ENCODE results near the gene ZYG11B. TPM values are rescaled to one million over a fixed set of nuclear protein-coding genes. Genes with fewer than 3 reads are reported as not detected.
"Not testable (repeated sequence)": the region's sequence is repeated elsewhere in the genome, so short reads cannot be mapped to it uniquely, and the experiment has no call there.

Gene ZYG11B
- total RNA-seq, 1 donor from 2014 or later = 38.3 TPM

- Mint-ChIP-seq H3K9me3 (ENCODE audit: low read depth) (no peaks in the 10 kb centered on the region), H3K27ac (ENCODE audit: unreplicated experiment) (no peak overlapping the region), H3K4me3 (ENCODE audit: unreplicated experiment) (no peak overlapping the region)
Observed at GRCh38 chr1:52856026-52856425, 129.8 kb downstream of the ZYG11B start.

DNA sequence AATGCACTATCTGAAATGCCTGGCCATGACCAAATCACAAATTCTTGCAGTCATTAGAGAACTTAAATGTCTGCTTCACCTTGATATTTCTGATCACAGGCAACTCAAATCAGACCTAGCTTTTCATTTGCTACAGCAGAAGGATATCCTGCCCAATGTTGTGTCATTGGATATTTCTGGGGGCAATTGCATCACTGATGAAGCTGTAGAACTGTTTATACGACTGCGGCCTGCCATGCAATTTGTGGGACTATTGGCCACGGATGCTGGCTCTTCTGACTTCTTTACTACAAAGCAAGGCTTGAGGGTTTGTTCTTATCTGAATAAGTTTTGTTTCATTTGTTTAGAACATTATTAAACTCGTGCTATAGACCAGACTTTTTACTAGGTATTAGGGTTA lies 131.2 kb downstream of the ZYG11B start:
- no peaks in the 10 kb centered on the region for H3K4me1 Mint-ChIP-seq (ENCODE audit: low read depth)
- no peaks in the 10 kb centered on the region for H3K27me3 Mint-ChIP-seq (ENCODE audit: low read depth)
- no peaks in the 10 kb centered on the region for H3K36me3 Mint-ChIP-seq (ENCODE audit: low read depth)
- no peak overlapping the region for H3K4me3 Mint-ChIP-seq (ENCODE audit: unreplicated experiment)
- no peaks in the 10 kb centered on the region for H3K9me3 Mint-ChIP-seq (ENCODE audit: low read depth)
- no peak overlapping the region for H3K27ac Mint-ChIP-seq (ENCODE audit: unreplicated experiment)
- no peak for TF ChIP-seq CTCF (IDR thresholded peaks at IDR 0.05)
- no peak for DNase-seq (ENCODE audit: low spot score)

More at GRCh38 chr1:52856026-52856425, 129.8 kb downstream of the ZYG11B start:
- no peaks in the 10 kb centered on the region for H3K36me3 Mint-ChIP-seq (ENCODE audit: low read depth)
- no peak for TF ChIP-seq CTCF (IDR thresholded peaks at IDR 0.05)
- no peaks in the 10 kb centered on the region for H3K4me1 Mint-ChIP-seq (ENCODE audit: low read depth)
- no peaks in the 10 kb centered on the region for H3K27me3 Mint-ChIP-seq (ENCODE audit: low read depth)
- no peak for DNase-seq (ENCODE audit: low spot score)

DNA sequence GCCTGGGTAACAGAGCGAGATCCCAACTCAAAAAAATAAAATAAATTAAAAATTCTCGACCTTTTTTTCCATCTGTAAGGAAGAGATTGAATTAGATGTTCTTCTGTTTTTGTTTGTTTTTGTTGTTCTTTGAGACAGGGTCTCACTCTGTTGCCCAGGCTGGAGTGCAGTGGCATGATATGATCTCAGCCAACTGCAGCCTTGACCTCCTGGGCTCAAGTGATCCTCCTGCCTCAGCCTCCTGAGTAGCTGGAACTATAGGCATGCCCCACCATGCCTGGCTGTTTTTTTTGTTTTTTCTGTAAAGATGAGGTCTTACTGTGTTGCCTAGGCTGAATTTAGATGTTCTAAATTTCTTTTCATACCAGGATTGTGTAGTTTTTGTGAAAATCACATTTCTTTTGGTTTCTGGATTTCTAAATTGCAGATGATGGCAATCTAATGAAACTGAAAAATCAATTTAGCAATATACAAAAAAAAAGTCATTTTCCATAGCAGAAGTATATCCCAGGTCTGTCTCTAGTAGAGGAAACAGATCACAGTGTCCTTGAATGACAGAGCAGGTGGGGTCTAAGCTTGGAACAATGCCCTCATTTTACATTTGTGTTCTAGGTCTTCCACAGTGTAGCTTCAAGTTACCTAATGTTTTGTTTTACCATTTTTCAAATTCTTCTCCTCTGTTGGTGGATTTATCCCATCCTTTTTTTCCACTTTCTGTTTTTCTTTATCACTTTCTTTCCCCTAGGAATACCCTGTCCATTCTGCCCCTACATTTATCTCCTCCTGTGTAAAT lies 136.6 kb downstream of the ZYG11B start:
- Mint-ChIP-seq H3K4me1 (ENCODE audit: low read depth) (peaks cover 5% of the 10 kb centered on the region), H3K27me3 (ENCODE audit: low read depth) (no peaks in the 10 kb centered on the region), H3K9me3 (ENCODE audit: low read depth) (no peaks in the 10 kb centered on the region), H3K36me3 (ENCODE audit: low read depth) (no peaks in the 10 kb centered on the region), H3K4me3 (ENCODE audit: unreplicated experiment) (no peak overlapping the region), H3K27ac (ENCODE audit: unreplicated experiment) (no peak overlapping the region)
- DNase-seq (ENCODE audit: low spot score) = no peak
- no peak for TF ChIP-seq CTCF (IDR thresholded peaks at IDR 0.05)

- DNase-seq (ENCODE audit: low spot score) = no peak
- Mint-ChIP-seq H3K4me3 (ENCODE audit: unreplicated experiment) (no peak overlapping the region), H3K36me3 (ENCODE audit: low read depth) (peaks cover 1% of the 10 kb centered on the region), H3K27me3 (ENCODE audit: low read depth) (no peaks in the 10 kb centered on the region), H3K4me1 (ENCODE audit: low read depth) (peaks cover 5% of the 10 kb centered on the region), H3K27ac (ENCODE audit: unreplicated experiment) (no peak overlapping the region), H3K9me3 (ENCODE audit: low read depth) (no peaks in the 10 kb centered on the region)
- no peak for TF ChIP-seq CTCF (IDR thresholded peaks at IDR 0.05)
Observed at GRCh38 chr1:52867087-52867863, 141.0 kb downstream of the ZYG11B start.

DNA sequence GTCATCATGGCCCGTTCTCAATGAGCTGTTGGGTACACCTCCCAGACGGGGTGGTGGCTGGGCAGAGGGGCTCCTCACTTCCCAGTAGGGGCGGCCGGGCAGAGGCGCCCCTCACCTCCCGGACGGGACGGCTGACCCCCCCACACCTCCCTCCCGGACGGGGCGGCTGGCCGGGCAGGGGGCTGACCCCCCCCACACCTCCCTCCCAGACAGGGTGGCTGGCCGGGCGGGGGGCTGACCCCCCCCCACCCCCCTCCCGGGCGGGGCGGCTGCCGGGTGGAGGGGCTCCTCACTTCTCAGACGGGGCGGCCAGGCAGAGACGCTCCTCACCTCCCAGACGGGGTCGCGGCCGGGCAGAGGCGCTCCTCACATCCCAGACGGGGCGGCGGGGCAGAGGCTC lies 143.5 kb downstream of the ZYG11B start:
- H3K4me1 Mint-ChIP-seq (ENCODE audit: low read depth); H3K9me3 Mint-ChIP-seq (ENCODE audit: low read depth); H3K27me3 Mint-ChIP-seq (ENCODE audit: low read depth); DNase-seq (ENCODE audit: low spot score); H3K36me3 Mint-ChIP-seq (ENCODE audit: low read depth); H3K4me3 Mint-ChIP-seq (ENCODE audit: unreplicated experiment); H3K27ac Mint-ChIP-seq (ENCODE audit: unreplicated experiment): not testable (repeated sequence)
